PFSK-1 (cell line): ENCODE data around the gene CTNS.

Experiments
- SIN3A ChIP-seq: IDR thresholded peaks from 2 replicates; pipeline ENCODE4 v1.6.1; 2012; ENCODE audit warnings: mild to moderate bottlenecking, low read length, moderate library complexity, borderline replicate concordance; ENCODE audit not compliant: insufficient read depth
- TF ChIP-seq, protein P1 (sequence below), 2 experiments: IDR thresholded peaks; 2 replicates each; pipeline versions ENCODE4 v1.6.1 to v1.8.0; 2011 to 2012; ENCODE audit warnings: low read depth in 2 of 2, low read length in 2 of 2, control low read depth in 1 of 2, inconsistent platforms in 1 of 2, mild to moderate bottlenecking in 1 of 2, moderate library complexity in 1 of 2; ENCODE audit not compliant: insufficient read depth in 1 of 2

DNA sequence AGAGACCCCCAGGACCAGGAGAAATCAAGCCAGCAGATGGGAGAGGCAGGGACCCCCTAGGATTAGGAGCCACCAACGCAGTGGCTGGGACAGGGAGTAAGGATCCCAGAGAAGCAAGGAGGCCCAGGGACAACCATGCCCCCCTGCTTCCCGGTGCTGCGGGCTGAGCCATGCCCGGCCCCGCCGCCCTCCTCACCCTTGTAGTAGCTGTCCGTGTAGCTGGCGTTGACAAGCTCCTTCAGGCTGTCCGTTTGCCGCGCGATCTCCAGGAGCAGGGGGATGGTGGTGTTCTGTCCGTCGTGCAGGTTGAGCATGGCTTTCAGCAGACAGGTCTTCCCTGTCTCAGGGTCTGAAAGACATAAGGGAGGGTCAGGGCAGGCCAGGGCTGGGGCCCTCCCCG, 45.8 kb upstream of the CTNS start:
- TF ChIP-seq SIN3A, result no peak
- TF ChIP-seq, protein P1, sequence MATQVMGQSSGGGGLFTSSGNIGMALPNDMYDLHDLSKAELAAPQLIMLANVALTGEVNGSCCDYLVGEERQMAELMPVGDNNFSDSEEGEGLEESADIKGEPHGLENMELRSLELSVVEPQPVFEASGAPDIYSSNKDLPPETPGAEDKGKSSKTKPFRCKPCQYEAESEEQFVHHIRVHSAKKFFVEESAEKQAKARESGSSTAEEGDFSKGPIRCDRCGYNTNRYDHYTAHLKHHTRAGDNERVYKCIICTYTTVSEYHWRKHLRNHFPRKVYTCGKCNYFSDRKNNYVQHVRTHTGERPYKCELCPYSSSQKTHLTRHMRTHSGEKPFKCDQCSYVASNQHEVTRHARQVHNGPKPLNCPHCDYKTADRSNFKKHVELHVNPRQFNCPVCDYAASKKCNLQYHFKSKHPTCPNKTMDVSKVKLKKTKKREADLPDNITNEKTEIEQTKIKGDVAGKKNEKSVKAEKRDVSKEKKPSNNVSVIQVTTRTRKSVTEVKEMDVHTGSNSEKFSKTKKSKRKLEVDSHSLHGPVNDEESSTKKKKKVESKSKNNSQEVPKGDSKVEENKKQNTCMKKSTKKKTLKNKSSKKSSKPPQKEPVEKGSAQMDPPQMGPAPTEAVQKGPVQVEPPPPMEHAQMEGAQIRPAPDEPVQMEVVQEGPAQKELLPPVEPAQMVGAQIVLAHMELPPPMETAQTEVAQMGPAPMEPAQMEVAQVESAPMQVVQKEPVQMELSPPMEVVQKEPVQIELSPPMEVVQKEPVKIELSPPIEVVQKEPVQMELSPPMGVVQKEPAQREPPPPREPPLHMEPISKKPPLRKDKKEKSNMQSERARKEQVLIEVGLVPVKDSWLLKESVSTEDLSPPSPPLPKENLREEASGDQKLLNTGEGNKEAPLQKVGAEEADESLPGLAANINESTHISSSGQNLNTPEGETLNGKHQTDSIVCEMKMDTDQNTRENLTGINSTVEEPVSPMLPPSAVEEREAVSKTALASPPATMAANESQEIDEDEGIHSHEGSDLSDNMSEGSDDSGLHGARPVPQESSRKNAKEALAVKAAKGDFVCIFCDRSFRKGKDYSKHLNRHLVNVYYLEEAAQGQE (IDR thresholded peaks at IDR 0.05; ENCODE audit: insufficient read depth in 1 of 2, low read depth in 2 of 2, low read length in 2 of 2), result no peak
